ENCODE results near the gene TEX13A. TPM values are rescaled to one million over a fixed set of nuclear protein-coding genes. Genes with fewer than 3 reads are reported as not detected.

TEX13A gene
- polyA plus RNA-seq, 3 donors = not detected

DNA sequence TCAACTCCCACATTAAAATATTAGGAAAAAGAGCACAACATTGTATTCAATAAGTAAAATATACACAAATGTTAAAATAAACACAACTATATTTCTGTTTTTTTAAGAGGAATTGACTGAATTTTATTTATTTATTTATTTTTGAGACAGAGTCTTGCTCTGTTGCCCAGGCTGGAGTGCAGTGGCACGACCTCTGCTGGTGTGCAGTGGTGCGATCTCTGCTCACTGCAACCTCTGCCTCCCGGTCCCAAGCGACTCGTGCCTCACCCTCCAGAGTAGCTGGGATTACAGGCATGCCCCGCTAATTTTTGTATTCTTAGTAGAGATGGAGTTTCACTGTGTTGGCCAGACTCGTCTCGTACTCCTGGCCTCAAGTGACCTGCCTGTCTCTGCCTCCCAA, 31.4 kb downstream of the TEX13A start:
- no peak for DNase-seq (ENCODE audit: low read depth in 3 of 3, low spot score in 2 of 3)

DNA sequence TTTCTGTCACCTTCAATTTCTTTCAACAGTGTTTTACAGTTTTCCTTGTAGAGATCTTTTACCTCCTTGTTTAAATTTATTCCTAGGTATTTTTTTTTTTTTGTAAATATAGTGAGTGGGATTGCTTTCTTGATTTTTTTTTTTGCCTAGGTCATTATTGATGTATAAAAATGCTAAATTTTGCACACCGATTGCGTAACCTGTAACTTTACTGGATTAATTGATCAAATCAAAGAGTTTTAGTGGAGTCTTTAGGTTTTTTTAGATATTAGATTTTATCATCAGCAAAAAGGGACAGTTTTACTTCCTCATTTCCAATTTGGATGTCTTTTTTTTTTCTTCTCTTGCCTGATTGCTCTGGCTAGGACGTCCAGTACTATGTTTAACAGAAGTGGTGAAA, 40.9 kb downstream of the TEX13A start:
- no peak for DNase-seq (ENCODE audit: low read depth in 3 of 3, low spot score in 2 of 3)

DNA sequence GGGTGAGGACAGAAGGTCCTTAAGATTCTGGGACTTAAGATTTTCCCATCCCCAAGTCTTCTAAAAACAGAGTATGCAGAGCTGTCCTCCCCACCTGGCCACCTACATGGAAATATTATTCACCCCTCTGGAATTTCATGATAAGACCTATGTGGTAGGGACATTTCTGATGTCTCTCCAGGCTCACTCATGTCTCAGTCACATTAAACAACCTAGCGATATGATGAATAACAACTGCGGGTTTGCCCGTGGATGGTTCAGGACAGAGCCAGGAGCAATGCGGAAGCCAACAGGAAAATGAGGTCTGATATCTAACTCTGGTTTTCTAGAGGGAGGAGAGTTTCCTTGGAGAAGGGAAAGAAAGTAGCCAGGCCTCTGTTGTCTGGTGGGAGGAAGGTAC, 47.4 kb downstream of the TEX13A start:
- no peak for DNase-seq (ENCODE audit: low read depth in 3 of 3, low spot score in 2 of 3)
